Ammon's horn (tissue), 1 donor: ENCODE results near the gene KSR2.

Experiments
- DNase-seq: peaks from one replicate; pipeline ENCODE4 v3.0.0-alpha.2; 2016; ENCODE audit warnings: low spot score

The KSR2 gene

DNA sequence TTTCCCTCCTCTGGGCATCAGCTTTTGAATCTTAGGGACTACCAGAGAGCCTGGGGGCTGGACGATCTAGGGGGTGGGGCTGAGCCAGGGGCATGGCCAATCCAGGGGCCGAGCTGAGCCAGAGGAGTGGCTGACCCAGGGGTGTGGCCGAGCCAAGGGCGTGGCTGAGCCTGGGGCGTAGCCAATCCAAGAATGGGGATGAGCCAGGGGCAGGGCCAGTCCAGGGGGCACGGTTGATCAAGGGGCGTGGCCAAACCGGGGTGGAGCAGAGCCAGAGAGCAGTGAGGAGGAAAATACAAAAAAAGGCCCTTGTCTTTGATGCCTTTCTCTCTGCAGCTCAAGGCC, 388.1 kb downstream of the KSR2 start:
- peak; percentile 37 for DNase-seq

DNA sequence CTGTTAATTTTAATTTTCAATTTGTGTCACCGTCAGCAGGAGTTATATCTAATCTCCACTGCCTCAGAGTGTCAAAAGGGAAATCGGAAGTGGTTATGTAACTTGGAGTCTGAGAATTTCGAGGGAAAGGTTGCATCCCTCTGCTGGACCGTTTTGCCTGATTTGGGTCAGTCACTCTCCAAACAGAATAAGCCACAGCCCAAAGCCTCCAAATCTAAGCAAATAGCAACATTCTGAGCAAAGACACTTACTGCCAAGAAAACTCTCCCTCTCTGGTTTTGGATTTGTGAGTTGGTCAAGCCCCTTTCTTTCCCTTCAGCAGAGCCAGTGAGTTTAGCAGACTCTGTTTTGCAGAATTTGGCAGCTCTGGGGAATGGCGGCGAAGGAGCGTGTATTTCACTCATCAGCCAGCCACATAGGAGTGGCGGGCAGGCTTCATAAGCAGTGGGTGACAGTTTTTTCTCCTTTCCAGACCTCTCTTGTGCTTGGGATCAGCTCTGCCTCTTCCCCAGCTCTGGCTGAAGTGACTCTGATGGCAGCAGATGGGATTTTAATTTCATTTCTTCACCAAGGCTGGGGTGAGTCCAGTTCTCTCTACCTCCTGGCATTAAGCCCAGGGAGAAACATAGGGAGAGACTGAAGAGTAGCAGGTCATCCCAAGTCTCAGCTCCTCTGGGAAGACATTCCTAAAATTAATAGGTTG, 388.6 kb downstream of the KSR2 start:
- peak; percentile 8 for DNase-seq

DNA sequence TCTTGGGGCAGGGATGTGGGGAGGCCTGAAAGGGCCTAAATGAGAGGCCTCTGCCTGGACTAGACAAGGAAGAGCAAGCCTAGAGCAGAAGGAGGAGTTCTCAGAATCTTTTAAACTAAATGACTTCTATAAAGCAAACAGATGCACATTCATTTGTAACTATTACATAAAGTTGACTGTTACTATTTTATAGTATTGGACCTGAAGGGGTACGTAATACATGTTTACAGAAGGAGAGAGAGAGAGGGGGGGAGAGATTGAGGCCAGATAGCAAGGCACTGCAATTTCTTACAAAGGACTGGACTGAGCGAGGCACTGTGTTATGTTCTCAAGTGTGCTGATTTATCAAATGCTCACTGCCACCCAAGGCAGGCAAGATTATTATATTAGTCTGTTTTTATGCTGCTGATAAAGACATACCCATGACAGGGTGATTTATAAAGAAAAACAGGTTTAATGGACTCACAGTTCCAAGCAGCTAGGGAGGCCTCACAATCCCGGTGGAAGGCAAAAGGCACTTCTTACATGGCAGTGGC, 391.6 kb downstream of the KSR2 start:
- DNase-seq, result no peak

DNA sequence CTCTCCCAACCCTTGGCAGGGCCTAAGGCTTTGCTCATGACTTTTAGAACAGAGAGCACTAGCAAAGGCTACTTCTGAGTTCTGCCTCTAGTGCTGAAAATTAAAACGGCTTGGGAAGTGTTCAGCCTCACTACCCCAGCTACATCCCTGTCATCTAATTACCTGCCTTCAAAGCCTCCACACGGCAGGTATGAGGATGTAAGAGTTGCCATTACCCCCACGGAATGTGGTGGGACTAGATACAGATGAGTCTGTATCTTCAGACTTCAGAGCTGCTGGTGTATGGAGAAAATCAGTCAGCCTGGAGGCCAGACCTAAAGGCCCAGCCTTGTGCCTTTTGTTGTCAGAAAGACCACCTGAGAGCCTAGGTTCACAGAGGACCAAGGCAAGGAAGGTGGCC, 392.7 kb downstream of the KSR2 start:
- no peak for DNase-seq

DNA sequence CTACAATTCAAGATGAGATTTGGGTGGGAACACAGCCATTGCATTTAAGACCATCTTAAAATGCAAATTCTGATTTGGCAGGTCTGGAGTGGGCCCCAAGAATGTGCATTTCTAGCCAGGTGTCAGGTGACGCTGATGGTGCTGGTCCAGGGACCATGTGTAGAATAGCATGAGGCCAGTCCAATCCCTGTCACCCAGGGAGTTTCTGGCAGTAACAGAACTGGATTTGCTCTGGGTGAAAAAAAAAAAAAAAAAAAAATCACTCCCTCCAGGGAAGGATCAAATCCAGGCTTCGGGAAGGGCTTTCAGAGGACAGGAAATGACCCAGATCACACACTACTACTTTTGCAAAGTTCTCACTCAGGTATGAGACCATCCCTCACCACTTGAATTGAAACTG, 394.1 kb downstream of the KSR2 start:
- no peak for DNase-seq

DNA sequence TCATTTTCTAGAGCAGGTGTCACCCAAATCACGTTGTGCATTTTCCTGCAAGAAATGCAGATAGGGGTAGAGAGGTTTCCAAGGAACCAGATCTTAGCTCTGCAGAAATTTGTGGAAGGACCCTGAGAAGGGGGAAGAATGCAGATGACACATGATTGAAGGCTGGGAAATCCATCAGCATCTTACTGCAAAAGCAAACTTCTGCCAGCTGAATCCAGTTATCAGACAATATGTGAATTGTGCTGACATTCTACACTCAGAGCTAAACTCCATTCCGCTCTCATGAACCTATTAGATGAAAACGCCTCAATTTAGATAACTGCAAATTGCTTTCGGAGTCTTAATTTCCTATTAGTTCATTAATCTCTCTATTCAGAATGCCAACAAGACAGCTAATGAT, 396.0 kb downstream of the KSR2 start:
- no peak for DNase-seq

DNA sequence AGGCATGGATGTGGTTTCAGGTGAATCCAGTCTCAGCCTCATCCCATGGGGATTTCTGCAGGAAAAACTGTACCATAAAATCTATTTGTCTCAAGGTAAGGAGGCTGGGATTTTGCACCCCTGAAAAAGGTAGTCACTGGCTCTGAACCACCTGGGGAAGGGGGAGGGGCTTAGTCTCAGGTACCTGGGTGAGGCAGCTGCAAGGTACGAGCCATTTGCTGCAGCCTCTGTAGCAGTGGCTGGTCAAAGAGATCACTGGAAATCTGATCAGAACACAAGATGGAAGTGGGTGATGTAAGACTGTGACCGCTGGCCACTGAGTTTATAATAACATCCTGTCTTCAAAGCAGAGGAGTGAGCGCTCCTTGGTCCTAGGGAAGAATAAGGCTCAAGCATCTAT, 397.5 kb downstream of the KSR2 start:
- no peak for DNase-seq

DNA sequence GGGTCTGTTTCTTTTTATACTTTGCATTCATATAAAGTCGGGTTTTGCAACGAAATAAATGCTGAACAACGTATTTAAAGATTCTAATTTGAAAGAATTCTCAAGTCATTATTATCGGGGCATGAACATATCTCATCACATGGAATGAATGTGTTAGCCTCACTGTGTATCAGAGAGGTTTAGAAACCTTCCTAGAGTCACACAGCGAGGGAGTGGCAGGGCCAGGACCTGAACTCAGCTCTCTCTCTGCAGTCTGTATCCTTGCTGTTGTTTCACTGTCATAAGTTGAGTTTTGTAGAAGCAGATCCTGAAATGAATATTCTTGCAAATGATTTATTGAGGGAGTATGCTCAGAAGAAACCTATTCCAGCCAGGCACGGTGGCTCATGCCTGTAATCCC, 398.2 kb downstream of the KSR2 start:
- DNase-seq, result no peak

DNA sequence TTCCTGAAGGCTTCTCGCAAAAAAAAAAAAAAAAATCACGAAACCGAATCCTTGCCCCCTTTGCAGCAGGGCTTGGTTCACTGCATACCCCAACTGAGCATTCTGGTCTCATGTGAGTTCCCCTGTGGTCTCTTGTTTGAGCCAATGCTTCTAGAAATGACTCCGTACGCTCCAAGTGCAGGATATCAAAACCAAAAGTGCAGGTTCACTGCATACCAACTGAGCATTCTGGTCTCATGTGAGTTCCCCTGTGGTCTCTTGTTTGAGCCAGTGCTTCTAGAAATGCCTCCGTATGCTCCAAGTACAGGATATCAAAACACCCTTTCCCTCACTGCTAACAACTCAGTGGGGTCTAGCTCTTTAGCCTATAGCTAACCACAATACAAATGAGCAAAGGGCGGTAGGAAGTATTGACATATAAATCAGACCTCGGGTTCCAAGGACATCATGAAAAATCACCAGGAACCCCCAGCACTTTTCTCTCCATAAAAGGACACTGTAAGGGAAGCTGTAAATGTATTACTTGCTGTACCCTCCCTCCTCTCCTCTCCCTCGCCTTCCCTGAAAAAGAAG, 401.1 kb downstream of the KSR2 start:
- no peak for DNase-seq

DNA sequence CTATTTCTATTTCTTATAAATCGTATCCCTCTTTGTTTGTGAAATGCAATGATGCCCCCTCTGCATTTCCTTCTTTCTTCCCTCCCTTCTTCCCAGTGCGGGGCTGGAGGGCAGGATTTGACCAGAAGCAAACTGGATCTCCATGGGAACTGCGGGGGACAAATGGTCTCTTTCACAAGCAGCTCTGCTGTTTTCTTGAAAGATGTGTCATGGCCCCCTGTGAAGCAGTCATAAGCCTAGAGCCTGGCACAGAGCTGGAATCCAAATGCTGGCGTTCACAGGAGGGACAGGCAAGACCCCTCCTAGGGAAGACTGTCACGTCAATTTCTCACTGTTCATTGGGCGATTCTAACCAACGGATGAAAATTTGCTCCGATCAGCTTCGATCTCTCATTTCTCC, 403.9 kb downstream of the KSR2 start:
- peak; percentile 36 for DNase-seq

DNA sequence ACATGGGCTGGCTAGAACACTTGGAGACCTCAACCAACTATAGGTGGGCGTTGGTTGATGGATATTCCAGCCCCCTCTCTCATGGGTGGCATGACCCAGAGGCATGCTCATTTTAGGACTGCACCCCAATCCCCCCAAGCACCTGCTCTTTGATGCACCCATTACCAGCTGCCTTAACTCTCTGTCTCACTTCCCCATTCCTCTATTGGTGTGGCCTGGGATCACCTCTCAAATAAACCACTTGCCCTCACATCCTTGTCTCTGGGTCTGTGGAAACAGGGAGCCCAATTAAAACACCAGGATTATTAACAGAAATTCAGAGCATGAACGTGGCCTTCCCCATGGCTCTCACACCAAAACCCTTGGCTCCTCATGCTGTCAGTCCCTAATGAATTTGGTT, 405.1 kb downstream of the KSR2 start:
- no peak for DNase-seq

DNA sequence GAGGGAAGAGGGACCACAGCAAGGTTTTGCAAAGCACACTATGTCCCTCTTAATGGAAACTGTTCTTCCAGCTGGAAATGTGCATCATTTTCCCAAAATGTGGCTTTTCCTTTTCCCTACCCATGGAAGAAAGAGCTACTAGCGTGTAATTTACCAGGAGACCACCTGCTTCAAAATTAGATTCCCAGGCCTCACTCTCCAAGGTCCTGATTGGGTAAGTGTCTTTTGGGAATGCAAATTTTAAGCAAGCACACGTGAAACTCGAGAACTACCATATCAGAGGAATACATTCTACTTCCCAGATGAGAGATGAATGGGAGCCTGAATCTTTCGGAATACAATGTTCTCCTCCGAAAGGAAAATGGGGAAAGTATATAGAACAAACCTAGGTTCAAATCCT, 405.8 kb downstream of the KSR2 start:
- no peak for DNase-seq

DNA sequence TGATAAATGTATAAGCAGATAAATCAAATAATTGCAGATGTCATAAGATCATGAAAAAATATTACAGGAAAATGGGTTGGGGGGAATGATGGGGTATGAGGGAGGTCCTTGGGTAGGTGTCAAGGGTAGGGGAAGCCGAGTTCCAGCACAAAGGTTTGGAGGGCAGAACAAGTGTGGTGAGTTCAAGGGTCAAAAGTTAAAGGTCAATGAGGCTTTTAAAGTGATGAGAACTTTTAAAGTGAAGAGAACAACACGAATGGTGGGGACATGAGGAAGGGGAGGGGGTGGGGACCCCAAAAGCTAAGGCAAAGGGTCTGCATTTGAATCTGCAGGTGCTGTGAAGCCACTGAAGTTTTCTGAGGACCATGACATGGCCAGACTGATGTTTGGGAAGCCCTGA, 406.8 kb downstream of the KSR2 start:
- DNase-seq, result no peak

DNA sequence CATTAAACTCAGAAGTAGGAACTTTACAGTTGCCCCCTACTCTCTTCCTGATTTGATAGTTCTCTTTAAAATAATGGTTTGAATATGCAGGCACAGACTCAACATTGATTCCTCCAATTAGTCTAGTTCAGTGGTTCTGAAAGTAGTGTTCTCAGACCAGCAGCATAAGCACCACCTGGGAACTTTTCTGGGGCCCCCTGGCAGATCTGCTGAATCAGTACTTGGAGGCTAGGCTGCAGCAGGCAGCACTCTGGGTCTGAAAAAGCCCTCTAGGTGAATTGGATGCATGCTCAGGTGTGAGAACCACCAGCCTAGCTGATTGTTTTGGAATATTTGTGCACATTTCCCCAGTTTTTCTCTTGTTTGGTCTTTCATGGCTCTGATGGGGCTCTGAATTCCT, 408.8 kb downstream of the KSR2 start:
- DNase-seq, result no peak

DNA sequence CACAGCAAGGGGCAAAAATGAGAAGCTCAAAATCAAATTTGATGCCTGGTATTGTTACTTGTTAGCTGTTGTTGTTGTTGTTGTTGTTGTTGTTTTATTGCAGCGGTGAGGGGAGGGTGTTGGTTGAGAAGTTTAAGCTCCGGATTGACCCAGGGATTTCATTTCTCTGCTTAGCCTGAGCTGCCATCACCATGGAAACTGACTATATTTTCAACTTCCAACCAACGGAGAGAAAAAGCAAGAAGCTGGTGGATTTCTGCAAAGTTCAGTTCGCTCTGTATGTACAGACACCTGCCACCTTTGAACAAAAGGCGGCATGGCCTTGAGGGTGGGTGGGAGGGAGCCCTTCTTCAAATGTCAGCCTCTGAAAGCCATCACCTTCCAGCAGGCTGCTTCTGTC, 412.9 kb downstream of the KSR2 start:
- no peak for DNase-seq

DNA sequence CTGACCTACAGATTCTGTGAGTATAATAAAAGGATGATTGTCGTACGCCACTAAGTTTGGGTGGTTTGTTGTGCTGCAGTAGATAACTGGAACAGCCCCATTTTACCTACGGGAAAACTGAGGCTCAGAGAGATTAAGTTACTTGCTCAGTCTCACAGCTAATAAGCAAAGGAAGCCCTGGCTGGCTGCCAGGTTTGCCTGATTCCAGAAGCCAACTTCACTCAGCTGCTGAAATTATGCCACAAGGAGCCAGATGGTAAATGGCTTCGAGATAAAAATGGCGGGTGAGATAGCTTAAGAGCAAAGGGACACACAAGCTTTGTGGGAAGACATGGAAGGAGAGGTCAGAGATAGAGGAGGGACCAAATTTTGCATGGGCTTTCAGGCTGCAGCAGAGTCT, 415.8 kb downstream of the KSR2 start:
- DNase-seq, result no peak

DNA sequence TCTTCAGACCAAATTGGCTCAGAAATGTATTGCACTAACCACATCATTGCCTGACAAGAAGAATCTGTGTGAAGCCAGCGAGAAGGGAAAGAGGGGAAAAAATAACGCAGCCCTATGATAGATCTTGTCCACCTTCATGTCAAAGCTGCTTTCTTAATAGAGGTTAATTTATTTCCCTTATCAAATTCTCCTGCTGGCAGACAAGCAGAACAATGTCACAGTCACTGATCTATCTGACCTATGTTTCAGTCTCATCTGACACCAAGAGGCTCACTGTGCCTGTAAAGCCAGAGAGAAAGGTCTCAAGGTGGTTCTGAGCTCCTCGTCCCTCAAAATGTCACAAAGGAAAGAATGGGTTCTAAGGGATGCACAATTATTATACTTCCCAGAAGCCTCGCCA, 417.1 kb downstream of the KSR2 start:
- DNase-seq, result no peak

DNA sequence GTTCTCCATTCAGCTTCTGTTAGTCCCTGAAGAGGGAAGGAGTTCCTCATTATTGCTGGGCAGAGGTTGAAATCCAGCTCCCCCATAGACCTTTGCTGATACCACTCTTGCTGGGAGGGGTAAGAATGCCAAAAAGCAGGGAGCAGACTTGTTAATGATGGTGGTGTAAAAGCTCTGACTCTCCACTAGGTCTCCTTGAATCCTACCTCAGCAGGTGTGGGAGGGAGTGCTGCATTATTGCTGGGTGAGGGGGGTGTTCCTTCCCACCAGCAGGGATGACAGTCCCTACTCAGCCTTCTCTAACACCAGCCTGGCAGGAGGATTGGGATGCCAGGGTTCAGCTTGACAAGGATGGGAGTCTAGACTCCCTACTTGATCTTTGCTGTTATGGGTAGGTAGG, 421.6 kb downstream of the KSR2 start:
- DNase-seq, result no peak

DNA sequence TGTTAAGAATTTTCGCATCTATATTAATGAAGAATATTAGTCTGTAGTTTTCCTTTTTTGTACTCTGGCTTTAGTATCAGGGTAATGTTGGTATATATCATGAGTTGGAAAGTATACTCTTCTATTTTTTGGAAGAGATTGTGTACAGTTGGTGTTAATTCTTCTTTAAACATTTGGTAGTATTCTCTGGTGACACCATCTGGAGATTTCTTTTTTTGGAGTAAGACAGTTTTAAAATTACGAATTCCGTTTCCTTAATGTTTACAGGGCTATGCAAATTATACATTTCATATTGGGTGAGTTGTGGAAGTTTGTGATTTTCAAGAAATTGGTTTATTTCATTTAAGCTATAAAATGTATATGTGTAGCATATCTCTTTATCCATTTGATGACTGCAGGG, 423.6 kb downstream of the KSR2 start:
- no peak for DNase-seq

DNA sequence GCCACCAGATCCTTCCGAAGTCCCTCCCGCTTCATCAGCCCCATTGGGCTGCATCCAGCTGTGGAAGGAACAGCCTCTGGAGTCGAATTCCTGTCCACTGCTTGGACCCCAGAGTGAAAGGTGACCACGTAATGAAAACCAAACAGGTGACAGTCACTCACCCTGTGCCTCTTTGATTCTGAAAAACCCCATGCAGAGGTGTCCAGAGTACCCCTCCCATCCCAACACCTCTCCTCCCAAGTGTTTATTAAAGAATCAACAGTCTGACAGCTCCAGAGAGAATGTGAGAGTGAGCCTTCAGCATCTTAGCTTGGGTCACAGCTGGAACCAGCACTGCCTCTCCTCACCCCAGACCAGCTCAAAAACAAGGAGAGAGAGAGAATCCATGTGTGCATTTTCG, 428.8 kb downstream of the KSR2 start:
- DNase-seq, result no peak

DNA sequence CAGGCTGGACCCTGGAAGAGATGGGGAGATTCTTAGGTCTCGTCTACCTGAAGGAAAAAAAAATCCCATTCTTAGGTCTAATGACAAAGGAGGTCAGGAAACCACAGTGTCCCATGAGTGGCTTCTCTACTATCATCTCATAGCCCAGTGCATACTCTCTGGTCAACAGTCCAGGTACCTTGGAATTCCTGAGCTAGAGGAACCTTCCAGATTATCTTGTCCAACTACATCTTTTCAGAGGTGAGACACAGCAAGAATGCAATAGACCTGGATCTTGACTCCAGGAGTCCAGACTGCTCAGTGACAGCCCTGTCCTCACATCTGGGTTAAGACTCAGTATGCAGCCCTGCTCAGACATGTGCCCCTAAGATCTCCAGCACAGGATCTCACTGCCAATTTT, 429.9 kb downstream of the KSR2 start:
- DNase-seq, result no peak

DNA sequence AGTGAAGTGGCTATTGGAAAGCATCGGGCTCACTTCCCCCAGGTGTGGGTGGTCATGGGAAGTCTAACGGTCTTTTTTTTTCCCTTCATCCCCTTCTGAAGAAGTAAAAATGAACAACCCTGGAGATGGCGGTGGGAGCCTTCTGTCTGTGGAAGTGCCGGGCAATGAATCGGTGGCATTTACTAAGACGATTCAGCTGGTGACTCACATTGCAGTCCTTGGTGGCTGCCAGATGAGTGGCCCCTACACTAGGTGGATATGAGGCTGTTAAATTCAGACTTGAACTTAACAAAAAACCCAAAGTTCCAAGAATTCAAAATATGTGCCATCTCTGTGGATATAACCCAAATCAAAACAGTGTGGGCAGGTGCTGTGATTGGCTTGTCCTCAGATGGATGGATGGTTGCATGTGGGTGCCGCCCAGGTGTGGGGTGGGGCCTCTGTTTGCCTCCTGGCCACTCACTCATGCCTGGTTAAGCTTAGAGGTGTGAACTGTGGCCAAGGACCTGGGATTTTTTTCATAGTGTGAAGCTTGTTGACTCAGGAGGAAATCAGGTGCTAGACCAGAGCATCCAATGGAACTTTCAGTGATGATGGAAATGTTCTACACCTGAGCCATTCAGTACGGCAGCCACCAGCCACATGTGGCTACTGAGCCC, 430.6 kb downstream of the KSR2 start:
- no peak for DNase-seq

DNA sequence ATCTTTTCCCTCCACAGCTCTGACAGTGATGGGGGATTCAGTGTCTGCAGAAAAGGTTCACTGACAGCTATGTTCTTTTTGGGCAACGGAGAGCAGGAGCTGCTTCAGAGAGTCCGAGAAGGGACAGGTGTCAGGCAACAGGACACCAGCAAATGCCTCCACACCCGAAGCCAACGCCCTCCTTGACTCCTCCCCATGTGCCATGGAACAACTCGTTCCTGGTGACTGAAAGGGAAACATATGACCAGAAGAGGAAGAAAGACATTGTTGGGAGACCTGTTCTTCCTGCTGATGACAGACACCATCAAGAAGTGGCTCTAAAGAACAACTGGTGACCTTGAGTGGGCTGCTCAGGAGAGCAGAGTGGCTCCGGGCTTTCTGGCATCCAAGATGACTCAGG, 435.1 kb downstream of the KSR2 start:
- DNase-seq, result no peak

DNA sequence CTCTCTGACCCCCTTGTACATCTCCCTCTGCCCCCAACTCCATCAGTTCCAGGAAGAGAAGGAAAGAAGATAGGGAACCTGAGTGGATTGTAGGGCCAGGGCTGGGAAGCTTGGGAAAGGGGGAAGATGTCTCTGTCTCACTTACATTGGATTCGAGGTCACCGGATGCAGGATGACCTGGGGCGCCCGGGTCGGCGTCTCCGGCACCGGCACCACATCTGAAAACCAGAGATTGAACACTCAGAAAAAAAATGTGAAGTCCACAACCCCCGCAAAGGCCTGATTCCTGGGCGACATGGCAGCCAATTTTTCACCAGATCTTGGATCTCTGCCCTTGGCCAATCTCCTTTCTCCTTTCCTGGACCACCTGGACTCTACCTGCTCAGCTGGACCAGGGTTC, 438.0 kb downstream of the KSR2 start:
- no peak for DNase-seq
